GM19351 (cell line): Measurements from ENCODE around the gene IL1R1.
"Not testable (repeated sequence)": the region's sequence is repeated elsewhere in the genome, so short reads cannot be mapped to it uniquely, and the experiment has no call there.

Experiments used
- ATAC-seq: cut with Tn5 transposase; IDR thresholded peaks from one replicate; pipeline ENCODE4 v1.9.1; 2021; ENCODE audit warnings: mild to moderate bottlenecking, moderate library complexity; ENCODE audit not compliant: unreplicated experiment

IL1R1 gene

GRCh38 chr2:102141970-102142828 lies at the start of gene IL1R1:
IL1R1 (plus strand) TSS chr2:102142746; CDS start chr2:102157725, 14,979 bp downstream.
- ATAC-seq: no peak

DNA sequence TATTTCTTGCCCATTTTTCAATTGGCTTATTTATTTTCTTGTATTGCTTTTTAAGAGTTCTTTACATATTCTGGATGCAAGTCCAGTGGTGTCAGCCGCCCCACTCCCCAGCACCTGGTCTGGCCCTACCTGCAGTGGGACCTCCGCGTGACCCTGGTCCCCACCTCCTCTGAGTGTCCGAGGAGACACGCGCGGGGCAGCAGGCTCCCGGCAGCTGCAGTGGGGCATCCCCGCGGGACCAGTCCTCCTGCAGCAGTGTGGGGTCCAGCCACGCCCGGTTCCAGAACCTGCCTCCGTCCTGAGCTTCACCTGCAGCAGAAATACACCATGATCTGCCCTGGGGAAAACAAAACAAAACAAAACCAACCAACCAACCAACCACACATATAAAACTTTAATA lies 48.9 kb upstream of the IL1R1 start:
- no peak for ATAC-seq

DNA sequence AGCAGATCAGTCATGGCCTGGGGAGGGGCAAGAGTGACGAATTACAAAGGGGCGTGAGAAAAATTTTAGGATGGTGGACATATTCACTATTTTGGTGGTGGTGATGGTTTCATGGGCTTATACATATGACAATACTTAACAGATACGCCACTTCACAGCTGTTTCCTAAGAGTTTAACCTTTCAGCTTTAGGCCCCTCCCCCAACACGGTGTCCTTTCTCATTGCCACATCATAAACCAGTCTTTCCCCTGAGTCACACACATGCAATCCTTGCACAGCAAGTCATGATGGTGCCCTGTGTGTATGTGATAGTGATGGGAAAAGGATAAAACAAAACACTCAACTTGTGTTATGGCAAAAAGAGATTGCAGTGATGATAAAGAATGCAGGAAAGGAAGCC lies 47.6 kb upstream of the IL1R1 start:
- ATAC-seq: no peak

DNA sequence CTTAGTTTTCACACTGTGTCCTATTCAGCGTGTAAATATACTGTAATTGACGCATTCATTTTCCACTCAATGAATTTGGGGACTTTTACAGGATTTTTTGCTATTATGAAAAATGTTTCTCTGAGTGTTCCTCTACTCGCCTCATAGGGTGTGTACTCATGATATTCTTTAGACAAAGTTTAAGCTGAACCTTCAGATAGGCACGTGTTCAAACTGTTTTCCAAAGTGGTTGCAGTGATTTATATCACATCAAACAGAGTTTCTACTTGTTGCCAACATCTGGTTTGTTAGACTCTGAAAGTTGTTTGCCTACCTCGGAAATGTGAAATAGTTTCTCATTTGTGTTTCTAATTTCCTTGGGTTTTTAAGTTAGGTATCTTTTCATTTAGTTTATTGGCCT lies 46.4 kb upstream of the IL1R1 start:
- ATAC-seq: no peak

GRCh38 chr2:102098756-102099155 lies 43.8 kb upstream of the IL1R1 start:
- no peak for ATAC-seq

DNA sequence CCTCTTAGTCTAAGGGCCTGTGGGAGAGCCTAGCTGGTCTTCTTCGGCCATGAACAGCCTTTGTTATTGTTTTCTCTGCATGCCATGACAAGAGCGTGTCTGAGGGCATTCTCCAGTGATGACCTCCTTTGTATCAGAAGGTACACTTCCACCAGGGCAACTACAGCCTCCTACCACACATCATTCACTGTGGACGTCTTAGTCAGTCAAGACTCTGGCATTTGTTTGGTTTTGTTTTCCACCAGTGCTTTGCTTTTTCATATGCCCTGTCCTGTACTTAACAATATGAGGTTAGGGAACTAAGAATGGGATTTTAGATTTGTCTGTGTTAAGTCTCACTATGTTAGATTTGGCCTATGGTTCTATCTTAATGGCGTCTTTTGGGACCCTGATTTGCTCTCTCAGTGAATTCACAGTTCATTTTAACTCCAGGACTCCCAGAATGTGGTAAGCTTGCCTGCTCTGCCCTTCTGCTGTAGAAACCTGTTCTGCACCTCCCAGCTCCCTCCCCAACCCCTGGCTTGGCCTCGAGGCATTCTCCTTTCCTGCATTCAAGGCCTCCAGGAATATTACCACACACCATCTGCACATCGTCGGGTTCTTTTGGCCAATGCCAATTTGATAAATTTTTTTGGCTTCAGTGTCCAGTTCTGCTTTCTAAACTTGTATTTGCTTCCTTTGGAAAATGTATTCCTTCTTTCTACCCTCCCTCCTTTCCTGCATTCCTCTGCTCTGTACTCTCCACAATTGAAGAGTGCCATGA lies 42.8 kb upstream of the IL1R1 start:
- ATAC-seq: no peak

DNA sequence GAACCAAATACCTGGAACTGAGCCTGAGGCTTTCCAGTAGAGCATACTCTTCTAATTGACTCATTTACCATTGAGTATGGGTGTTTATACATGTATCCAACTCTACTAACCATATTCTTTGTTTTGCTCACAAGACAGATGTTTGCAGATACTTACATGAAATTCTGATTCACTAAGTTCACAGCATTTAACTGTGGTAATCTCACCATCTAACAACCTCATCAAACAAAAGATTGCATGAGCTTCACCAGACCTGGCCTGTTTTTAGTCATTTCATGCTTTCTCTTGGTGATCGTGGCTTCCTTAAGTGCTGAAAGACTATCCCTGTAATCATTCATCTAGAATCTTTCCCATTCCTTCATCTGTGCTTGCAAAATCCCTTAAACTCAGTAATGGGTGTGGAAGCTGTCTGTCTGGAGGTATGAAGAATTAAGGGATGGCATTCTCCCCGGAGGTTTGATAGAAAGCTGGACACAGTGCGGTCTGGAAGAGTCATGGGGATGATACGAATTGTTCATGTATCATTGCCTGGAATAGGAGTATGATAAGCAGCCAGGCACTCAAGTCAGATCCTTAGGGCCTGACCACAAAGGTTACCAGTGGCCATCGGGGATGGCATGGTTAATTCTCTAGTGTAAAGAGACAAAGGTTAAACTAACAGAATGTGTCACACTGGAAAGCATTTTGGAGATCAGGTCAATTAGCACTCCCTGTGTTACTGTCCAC lies 42.0 kb upstream of the IL1R1 start:
- ATAC-seq: no peak

- ATAC-seq: no peak
Observed at GRCh38 chr2:102101097-102101848, 41.3 kb upstream of the IL1R1 start.

DNA sequence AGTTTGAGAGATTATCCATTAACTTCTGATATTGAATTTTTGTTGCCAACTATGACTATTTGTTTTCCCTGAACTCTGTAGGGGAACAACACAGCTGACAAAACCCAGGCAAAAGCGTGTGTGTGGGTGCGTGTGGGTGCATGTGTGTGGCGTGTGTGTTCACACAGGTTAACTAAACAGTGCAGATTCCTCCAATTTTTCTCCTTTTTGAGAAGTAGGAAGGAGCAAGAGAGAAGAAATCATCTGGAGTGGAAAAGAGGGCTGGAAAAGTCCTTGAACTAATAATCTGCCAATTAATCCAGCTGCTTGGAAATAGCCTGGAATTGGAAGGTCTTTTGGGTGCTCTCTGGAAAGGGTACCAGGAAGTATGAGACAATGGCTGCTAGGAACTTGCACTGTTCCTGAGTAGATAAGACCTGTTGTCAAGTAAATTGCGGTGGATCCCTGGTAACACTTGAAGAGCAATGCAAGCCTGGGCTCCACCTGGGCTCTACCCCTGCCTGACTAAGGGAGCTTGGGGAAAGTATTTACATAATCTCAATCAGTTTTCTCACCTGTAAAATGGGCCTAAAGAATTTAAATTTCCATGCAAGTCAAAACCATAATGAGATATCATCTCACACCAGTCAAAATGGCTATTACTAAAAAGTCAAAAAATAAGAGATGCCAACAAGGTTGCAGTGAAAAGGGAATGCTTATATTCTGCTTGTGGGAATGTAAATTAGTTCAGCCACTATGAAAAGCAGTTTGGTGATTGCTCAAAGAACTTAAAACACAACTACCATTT lies 40.5 kb upstream of the IL1R1 start:
- ATAC-seq: no peak

DNA sequence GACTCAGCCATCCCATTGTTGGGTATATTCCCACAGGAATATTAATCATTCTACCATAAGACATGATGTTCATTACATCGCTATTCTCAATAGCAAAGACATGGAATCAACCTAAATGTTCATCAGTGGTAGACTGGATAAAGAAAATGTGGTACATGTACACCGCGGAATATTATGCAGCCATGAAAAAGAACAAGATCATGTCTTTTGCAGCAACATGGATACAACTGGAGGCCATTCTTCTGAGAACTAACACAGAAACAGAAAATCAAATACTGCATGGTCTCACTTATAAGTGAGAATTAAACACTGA lies 40.0 kb upstream of the IL1R1 start:
- not testable (repeated sequence) for ATAC-seq

GRCh38 chr2:102103284-102103683 lies 39.3 kb upstream of the IL1R1 start:
- ATAC-seq: no peak

- ATAC-seq: peak; percentile 80
Observed at GRCh38 chr2:102103992-102104871, 38.3 kb upstream of the IL1R1 start.

DNA sequence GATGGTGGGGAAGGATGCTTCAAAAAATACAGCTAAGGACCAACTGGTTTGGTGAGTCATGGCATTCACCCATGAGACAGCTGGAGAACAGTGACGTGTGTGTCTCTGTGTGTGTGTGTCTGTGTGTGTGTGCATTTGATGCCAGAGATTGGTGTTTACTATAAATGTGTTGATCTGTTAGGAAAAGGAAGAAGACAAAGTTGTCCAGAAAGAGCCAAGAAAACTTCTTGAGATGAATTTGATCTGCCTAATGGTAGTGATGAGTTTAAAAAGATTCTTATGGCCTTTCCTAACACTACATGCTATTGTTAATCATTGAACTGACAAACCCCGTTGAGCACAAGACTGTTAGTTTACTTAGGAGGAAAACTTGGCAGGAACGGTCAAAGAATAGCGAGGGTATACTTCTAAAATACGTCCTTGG lies 36.4 kb upstream of the IL1R1 start:
- no peak for ATAC-seq

- not testable (repeated sequence) for ATAC-seq
Observed at GRCh38 chr2:102106813-102107740, 35.5 kb upstream of the IL1R1 start.

DNA sequence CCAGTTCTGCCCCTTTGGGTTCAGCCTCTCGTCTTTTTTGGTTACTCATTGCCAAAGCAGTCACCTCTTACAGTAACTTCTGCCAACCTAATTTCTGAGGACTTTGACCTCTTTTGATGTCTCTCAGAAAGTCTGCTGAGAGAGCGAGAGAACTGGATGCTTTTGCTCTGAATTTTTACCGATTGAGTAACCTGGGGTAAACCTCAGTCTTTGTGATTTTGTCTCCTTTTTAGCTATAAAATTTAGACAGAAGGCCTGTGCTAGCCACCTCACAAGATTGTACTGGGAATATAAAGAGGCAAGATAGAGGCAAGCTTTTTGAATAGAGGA lies 34.8 kb upstream of the IL1R1 start:
- no peak for ATAC-seq

DNA sequence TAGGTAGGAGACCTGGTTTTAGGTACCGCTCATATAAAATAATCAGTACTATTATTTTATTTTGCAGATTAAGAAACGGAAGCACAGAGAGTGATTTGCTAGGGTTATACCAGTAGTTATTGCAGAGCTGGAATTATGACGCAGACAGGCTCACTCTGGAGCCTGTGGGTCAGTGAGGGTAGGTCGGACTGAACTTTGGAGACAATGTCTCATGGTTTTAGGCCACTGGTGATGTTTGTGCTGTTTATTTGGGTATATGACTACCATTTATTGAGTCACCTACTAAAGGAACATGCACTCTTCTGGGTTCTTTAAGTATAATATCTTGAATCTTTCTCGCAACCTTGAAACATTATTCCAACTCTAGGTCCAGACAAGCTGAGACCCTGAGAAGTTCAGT lies 33.5 kb upstream of the IL1R1 start:
- ATAC-seq: no peak

GRCh38 chr2:102110171-102110570 lies 32.4 kb upstream of the IL1R1 start:
- ATAC-seq: no peak
